OCI-LY7 (cell line): ENCODE data around the gene MCEE.

ENCODE experiments used
- EZH2phosphoT487 ChIP-seq: fragments of 200-600 bp; sonication (generic); IDR thresholded peaks from 2 replicates; pipeline ENCODE4 v1.6.1; 2018; ENCODE audit warnings: low read depth, borderline replicate concordance, mild to moderate bottlenecking, mixed run types, antibody characterized with exemption, low read length, moderate library complexity, mixed read lengths
- TF ChIP-seq, protein P1 (sequence below): fragments of 200-600 bp; sonication (generic); conservative IDR thresholded peaks from 2 replicates; pipeline ENCODE4 v1.5.1; 2014; ENCODE audit warnings: mild to moderate bottlenecking, antibody characterized with exemption, low read length, moderate library complexity, mixed read lengths

- TF ChIP-seq, protein P1, sequence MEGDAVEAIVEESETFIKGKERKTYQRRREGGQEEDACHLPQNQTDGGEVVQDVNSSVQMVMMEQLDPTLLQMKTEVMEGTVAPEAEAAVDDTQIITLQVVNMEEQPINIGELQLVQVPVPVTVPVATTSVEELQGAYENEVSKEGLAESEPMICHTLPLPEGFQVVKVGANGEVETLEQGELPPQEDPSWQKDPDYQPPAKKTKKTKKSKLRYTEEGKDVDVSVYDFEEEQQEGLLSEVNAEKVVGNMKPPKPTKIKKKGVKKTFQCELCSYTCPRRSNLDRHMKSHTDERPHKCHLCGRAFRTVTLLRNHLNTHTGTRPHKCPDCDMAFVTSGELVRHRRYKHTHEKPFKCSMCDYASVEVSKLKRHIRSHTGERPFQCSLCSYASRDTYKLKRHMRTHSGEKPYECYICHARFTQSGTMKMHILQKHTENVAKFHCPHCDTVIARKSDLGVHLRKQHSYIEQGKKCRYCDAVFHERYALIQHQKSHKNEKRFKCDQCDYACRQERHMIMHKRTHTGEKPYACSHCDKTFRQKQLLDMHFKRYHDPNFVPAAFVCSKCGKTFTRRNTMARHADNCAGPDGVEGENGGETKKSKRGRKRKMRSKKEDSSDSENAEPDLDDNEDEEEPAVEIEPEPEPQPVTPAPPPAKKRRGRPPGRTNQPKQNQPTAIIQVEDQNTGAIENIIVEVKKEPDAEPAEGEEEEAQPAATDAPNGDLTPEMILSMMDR: no peak
- TF ChIP-seq EZH2phosphoT487: no peak
Measured at GRCh38 chr2:71155846-71156245, 25.8 kb upstream of the MCEE start.
